ENCODE data around the gene UFL1.

UFL1 gene

DNA sequence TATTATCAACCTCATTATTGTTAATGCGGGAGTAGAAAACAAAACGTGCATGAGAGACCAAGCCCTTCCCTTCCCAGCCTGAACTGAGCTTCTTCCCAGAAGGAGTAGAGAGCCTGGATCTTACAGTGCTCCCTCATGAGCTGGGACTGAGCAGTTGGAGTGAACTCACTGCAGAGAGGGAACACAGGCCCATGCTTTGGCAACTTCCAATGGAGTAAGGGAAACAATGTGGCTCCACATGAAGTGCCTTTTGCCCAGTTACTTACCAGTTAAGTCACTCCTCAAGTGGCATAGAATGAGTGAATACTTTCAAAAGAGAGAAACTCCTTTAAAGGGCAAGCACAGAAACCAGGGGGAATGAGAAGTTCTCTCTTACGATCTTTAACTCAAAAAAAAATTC lies 53.8 kb downstream of the UFL1 start:
- no peak for DNase-seq (ENCODE audit: low read depth)

DNA sequence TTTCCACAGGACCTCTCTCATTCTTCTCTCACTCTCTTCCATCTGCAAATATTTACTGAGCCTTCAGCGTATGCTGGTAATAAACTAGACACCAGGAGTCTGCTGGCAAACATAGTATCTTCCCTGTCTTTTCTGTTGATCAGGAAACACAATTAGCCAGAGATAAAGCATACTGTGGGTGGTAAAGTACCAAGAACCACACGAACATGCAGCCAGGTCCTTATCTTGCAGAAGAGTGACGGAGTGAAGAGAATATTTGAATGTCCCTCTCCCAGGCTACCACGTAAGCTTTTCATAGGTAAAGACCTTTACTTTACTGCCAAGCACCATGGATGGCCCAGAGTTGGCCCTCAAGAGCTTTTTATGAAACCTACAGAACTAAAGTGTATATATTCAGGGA lies 54.6 kb downstream of the UFL1 start:
- no peak for DNase-seq (ENCODE audit: low read depth)

DNA sequence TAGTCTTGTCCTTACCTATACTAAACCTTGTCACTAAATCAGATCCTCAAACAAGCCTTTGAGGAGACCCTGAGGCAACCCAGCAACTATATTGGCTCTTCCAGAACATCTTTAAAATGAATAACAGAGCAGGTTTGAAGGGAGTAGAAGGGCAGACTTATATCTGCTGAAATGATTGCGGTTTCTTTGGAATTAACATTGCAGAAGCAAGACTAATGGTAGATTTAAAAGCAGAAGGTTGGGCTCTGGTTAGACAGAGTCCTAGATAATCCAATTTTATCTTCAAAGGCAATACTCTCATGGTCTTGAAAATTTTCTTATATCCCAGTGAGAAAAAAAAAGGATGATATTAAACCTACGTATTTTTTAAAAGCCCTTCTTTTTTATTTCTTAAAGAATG lies 60.4 kb downstream of the UFL1 start:
- no peak for DNase-seq (ENCODE audit: low read depth)

DNA sequence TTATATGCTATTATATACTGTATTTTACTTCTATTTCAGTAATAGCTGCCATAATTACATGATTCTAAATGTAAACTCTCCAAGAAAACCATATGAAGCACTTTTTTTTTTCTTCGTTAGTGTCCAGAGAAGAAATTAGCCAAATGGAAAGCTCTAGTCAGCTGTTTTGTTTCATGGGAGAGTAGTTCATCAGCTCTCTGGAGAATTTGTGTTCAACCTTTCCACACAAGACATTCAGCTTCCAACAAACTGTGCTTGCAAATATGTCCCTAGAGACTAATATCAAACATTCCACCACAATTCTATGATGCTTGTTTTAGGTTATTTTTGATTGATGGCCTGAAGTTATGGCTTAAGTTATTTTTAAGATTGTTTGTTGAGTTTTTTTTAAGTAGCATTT lies 60.8 kb downstream of the UFL1 start:
- DNase-seq (ENCODE audit: low read depth) = no peak

DNA sequence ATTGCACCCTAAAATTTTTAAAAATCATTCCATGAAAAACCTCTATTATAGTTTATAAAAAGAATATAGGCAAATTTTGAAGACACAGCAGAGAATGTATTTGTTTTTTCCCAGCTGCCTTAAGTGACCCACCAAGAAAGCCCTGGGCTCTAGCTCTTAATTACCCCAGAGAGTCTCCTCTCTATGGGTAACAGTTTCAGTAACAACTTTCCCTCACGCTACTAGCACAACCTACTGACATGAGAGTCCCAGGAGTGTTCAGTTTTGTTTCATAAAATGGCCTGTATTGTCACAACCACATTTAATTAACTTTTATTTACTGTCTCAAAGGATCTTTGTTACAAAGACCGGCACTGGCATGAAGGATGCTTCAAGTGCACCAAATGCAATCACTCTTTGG lies 82.8 kb downstream of the UFL1 start:
- DNase-seq (ENCODE audit: low read depth) = no peak

All from GM04504 (cell line).